ENCODE results near the gene KANK4. TPM values are rescaled to one million over a fixed set of nuclear protein-coding genes. Genes with fewer than 3 reads are reported as not detected.

Gene KANK4
- total RNA-seq, 4 donors from 2014 or later: 0.16 TPM; not detected in 3

GRCh38 chr1:62288224-62288623 is 31.0 kb downstream of the KANK4 start:
- Histone ChIP-seq H3K27ac (no peak overlapping the region), H3K4me3 (no peak overlapping the region), H3K4me1 (no peaks in the 10 kb centered on the region), H3K36me3 (no peaks in the 10 kb centered on the region), H3K27me3 (no peaks in the 10 kb centered on the region), H3K9me3 (no peaks in the 10 kb centered on the region)
- no peak for DNase-seq
- intact Hi-C loops (cut with DNase I; ENCODE audit: low total_unique reads): no loop called here
- TF ChIP-seq POLR2A (IDR thresholded peaks at IDR 0.05): no peak
- TF ChIP-seq CTCF (IDR thresholded peaks at IDR 0.05 in 4 of 5, conservative IDR thresholded peaks at IDR 0.05 in 1 of 5): no peak
- no peak for ATAC-seq
- in situ Hi-C loops (cut with MboI; ENCODE audit: low sequenced_read_pairs in 4 of 4): no loop called here

- DNase-seq: no peak
- intact Hi-C loops (cut with DNase I; ENCODE audit: low total_unique reads): no loop called here
- in situ Hi-C loops (cut with MboI; ENCODE audit: low sequenced_read_pairs in 4 of 4): no loop called here
- H3K9me3 ChIP-seq: no peaks in the 10 kb centered on the region
- no peak overlapping the region for H3K27ac ChIP-seq
- H3K36me3 ChIP-seq: no peaks in the 10 kb centered on the region
- H3K4me3 ChIP-seq: no peak overlapping the region
- ATAC-seq: no peak
- H3K27me3 ChIP-seq: no peaks in the 10 kb centered on the region
- TF ChIP-seq POLR2A (IDR thresholded peaks at IDR 0.05) (no peak), CTCF (IDR thresholded peaks at IDR 0.05 in 4 of 5, conservative IDR thresholded peaks at IDR 0.05 in 1 of 5) (no peak)
- no peaks in the 10 kb centered on the region for H3K4me1 ChIP-seq
These were observed 32.4 kb downstream of the KANK4 start for GRCh38 chr1:62286786-62287224.

GRCh38 chr1:62285984-62286785 is 33.0 kb downstream of the KANK4 start:
- Histone ChIP-seq H3K27me3 (no peaks in the 10 kb centered on the region), H3K27ac (no peak overlapping the region), H3K4me3 (no peak overlapping the region), H3K4me1 (no peaks in the 10 kb centered on the region), H3K36me3 (no peaks in the 10 kb centered on the region), H3K9me3 (no peaks in the 10 kb centered on the region)
- ATAC-seq (no peak), DNase-seq (no peak)
- intact Hi-C loops (cut with DNase I; ENCODE audit: low total_unique reads): no loop called here
- TF ChIP-seq CTCF (IDR thresholded peaks at IDR 0.05 in 4 of 5, conservative IDR thresholded peaks at IDR 0.05 in 1 of 5) (no peak), POLR2A (IDR thresholded peaks at IDR 0.05) (no peak)
- in situ Hi-C loops (cut with MboI; ENCODE audit: low sequenced_read_pairs in 4 of 4): no loop called here

- Histone ChIP-seq H3K4me1 (no peaks in the 10 kb centered on the region), H3K36me3 (no peaks in the 10 kb centered on the region), H3K4me3 (no peak overlapping the region), H3K27me3 (no peaks in the 10 kb centered on the region), H3K9me3 (no peaks in the 10 kb centered on the region), H3K27ac (no peak overlapping the region)
- in situ Hi-C loops (cut with MboI; ENCODE audit: low sequenced_read_pairs in 4 of 4): no loop called here
- no peak for DNase-seq
- TF ChIP-seq CTCF (IDR thresholded peaks at IDR 0.05 in 4 of 5, conservative IDR thresholded peaks at IDR 0.05 in 1 of 5): no peak
- TF ChIP-seq POLR2A (IDR thresholded peaks at IDR 0.05): no peak
- intact Hi-C loops (cut with DNase I; ENCODE audit: low total_unique reads): no loop called here
- no peak for ATAC-seq
These were observed 33.8 kb downstream of the KANK4 start for GRCh38 chr1:62285440-62285839.

All from gastrocnemius medialis (tissue), 4 donors.